GM21786 (cell line): Measurements from ENCODE around the gene LRRC52.

Experiments used
- ATAC-seq: cut with Tn5 transposase; IDR thresholded peaks from one replicate; pipeline ENCODE4 v1.9.1; 2021; ENCODE audit not compliant: unreplicated experiment

Gene LRRC52

GRCh38 chr1:165543532-165544438, at the start of gene LRRC52:
Gene LRRC52, plus strand, starts transcription at chr1:165544000. Its CDS starts 297 bp downstream, at chr1:165544297.
- no peak for ATAC-seq

- ATAC-seq, result no peak
Observed at GRCh38 chr1:165494949-165495857, 48.6 kb upstream of the LRRC52 start.

GRCh38 chr1:165495858-165496205, 48.0 kb upstream of the LRRC52 start:
- ATAC-seq, result no peak

- no peak for ATAC-seq
Observed at GRCh38 chr1:165496501-165496900, 47.3 kb upstream of the LRRC52 start.

- no peak for ATAC-seq
Observed at GRCh38 chr1:165497069-165498013, 46.5 kb upstream of the LRRC52 start.

- no peak for ATAC-seq
Observed at GRCh38 chr1:165501330-165501969, 42.4 kb upstream of the LRRC52 start.

GRCh38 chr1:165501970-165502348, 41.8 kb upstream of the LRRC52 start:
- ATAC-seq, result no peak

- no peak for ATAC-seq
Observed at GRCh38 chr1:165507570-165507969, 36.2 kb upstream of the LRRC52 start.

GRCh38 chr1:165508291-165508690, 35.5 kb upstream of the LRRC52 start:
- ATAC-seq, result no peak

- ATAC-seq, result no peak
Observed at GRCh38 chr1:165512816-165513215, 31.0 kb upstream of the LRRC52 start.

GRCh38 chr1:165516469-165516868, 27.3 kb upstream of the LRRC52 start:
- no peak for ATAC-seq

GRCh38 chr1:165520646-165521045, 23.2 kb upstream of the LRRC52 start:
- ATAC-seq, result no peak

GRCh38 chr1:165524639-165525285, 19.0 kb upstream of the LRRC52 start:
- no peak for ATAC-seq

GRCh38 chr1:165525708-165526107, 18.1 kb upstream of the LRRC52 start:
- ATAC-seq, result no peak

GRCh38 chr1:165527251-165528007, 16.4 kb upstream of the LRRC52 start:
- ATAC-seq, result no peak

- no peak for ATAC-seq
Observed at GRCh38 chr1:165531021-165531420, 12.8 kb upstream of the LRRC52 start.

- ATAC-seq, result no peak
Observed at GRCh38 chr1:165532053-165532452, 11.7 kb upstream of the LRRC52 start.

GRCh38 chr1:165533254-165533653, 10.5 kb upstream of the LRRC52 start:
- ATAC-seq, result no peak

- ATAC-seq, result no peak
Observed at GRCh38 chr1:165536016-165536415, 7.8 kb upstream of the LRRC52 start.
